Ishikawa (cell line): ENCODE measurements around the gene TRPM3.

Source experiments
- CEBPB ChIP-seq: IDR thresholded peaks from 2 replicates; pipeline ENCODE4 v1.6.1; 2012
- CREB1 ChIP-seq: IDR thresholded peaks from 2 replicates; pipeline ENCODE4 v1.6.1; 2012; ENCODE audit warnings: low read depth
- EGR1 ChIP-seq: IDR thresholded peaks from 2 replicates; pipeline ENCODE4 v1.6.1; 2012
- EP300 ChIP-seq: IDR thresholded peaks from 2 replicates; pipeline ENCODE4 v1.6.1; 2012; ENCODE audit warnings: borderline replicate concordance
- FOXM1 ChIP-seq: IDR thresholded peaks from 2 replicates; pipeline ENCODE4 v1.6.1; 2012; ENCODE audit warnings: low read depth, borderline replicate concordance
- NFIC ChIP-seq: IDR thresholded peaks from 2 replicates; pipeline ENCODE4 v1.6.1; 2012
- RAD21 ChIP-seq: IDR thresholded peaks from 2 replicates; pipeline ENCODE4 v1.6.1; 2012; ENCODE audit warnings: low read depth
- TAF1 ChIP-seq: IDR thresholded peaks from 2 replicates; pipeline ENCODE4 v1.6.1; 2012; ENCODE audit warnings: low read depth, mild to moderate bottlenecking
- TCF12 ChIP-seq: IDR thresholded peaks from 2 replicates; pipeline ENCODE4 v1.6.1; 2012; ENCODE audit warnings: low read depth
- TEAD4 ChIP-seq: IDR thresholded peaks from 2 replicates; pipeline ENCODE4 v1.6.1; 2012
- YY1 ChIP-seq: IDR thresholded peaks from 2 replicates; pipeline ENCODE4 v1.6.1; 2012; ENCODE audit warnings: low read depth
- ZBTB7A ChIP-seq: IDR thresholded peaks from 2 replicates; pipeline ENCODE4 v1.6.1; 2012; ENCODE audit warnings: low read depth
- TF ChIP-seq, protein P1 (sequence below): IDR thresholded peaks from 2 replicates; pipeline ENCODE4 v1.6.1; 2012; ENCODE audit warnings: low read depth, mild to moderate bottlenecking
- TF ChIP-seq, protein P2 (sequence below): IDR thresholded peaks from 2 replicates; pipeline ENCODE4 v1.6.1; 2012
- TF ChIP-seq, protein P3 (sequence below): IDR thresholded peaks from 2 replicates; pipeline ENCODE4 v1.6.1; 2012

Gene TRPM3

DNA sequence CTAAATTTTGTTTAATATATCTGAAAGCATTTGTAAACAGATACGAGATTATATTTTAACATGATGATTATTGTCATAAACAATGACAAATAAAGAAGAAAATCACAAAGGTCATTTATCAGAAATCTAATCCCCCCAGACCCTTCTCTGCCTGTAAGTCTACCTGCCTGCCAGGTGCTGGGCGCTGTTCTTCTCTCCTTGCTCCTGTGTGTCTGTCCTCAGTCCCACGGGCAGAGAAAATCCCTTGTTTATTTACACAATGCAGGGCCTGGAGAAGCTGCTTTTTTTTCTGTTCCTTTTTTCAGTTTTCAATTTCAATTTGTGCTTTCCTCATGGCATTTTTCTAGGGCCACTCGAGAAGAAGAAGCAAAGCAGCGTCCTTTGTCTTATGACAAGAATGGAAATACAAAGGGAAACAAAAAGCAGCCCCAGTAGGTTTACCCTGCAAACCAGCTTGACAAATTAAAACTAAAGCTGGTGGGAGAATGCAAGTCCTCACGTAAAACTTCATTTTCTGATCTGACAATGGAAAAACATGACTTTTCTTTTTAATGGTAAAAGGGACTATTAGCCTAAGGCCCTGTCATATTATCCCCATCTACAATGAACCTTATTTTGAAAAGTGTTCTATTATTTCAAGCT is 424.6 kb downstream of the TRPM3 start:
- TF ChIP-seq CEBPB (no peak), FOXM1 (no peak), TCF12 (no peak), RAD21 (no peak)

DNA sequence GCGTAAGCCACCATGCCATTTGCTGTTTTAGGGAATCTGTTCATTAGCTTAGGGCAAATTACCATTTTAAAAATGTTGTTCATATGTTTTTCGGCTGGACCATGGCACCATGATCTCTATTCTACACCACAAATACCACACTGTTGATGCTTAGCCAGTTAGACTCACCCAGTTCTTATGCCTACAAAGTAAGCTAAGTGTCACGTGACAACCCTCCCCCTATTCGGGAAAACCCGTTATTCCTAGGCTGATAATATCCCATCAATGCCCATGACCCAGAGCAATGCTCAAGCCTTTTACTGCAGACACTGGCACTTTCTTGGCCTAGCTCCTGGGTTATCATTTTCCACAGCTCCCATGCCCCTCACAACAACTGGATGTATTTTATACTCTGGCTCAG is 426.7 kb downstream of the TRPM3 start:
- TF ChIP-seq EGR1 (no peak), FOXM1 (no peak)

DNA sequence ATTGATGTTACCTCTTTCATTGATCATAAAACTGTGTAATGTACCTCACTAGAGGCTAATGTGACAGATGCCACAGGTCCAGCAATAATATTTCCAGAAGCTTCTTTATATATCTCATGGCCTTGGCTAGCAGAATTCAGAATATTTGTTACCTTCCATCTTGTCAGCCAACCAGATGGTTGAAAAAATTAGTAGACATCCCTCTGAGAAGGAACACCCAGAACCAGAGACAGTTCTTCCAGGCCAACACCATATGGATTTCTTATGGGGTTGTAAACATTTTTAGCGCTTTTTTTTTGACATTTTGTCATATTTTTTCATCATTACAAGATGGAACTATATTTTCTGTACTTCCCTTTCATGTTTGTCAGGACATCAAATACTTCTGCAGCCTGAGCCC is 428.2 kb downstream of the TRPM3 start:
- TF ChIP-seq FOXM1 = no peak
- TF ChIP-seq CEBPB = no peak
- no peak for TF ChIP-seq EGR1
- no peak for TF ChIP-seq TEAD4
- TF ChIP-seq, protein P1, sequence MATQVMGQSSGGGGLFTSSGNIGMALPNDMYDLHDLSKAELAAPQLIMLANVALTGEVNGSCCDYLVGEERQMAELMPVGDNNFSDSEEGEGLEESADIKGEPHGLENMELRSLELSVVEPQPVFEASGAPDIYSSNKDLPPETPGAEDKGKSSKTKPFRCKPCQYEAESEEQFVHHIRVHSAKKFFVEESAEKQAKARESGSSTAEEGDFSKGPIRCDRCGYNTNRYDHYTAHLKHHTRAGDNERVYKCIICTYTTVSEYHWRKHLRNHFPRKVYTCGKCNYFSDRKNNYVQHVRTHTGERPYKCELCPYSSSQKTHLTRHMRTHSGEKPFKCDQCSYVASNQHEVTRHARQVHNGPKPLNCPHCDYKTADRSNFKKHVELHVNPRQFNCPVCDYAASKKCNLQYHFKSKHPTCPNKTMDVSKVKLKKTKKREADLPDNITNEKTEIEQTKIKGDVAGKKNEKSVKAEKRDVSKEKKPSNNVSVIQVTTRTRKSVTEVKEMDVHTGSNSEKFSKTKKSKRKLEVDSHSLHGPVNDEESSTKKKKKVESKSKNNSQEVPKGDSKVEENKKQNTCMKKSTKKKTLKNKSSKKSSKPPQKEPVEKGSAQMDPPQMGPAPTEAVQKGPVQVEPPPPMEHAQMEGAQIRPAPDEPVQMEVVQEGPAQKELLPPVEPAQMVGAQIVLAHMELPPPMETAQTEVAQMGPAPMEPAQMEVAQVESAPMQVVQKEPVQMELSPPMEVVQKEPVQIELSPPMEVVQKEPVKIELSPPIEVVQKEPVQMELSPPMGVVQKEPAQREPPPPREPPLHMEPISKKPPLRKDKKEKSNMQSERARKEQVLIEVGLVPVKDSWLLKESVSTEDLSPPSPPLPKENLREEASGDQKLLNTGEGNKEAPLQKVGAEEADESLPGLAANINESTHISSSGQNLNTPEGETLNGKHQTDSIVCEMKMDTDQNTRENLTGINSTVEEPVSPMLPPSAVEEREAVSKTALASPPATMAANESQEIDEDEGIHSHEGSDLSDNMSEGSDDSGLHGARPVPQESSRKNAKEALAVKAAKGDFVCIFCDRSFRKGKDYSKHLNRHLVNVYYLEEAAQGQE = no peak
- no peak for TF ChIP-seq YY1
- TF ChIP-seq, protein P2, sequence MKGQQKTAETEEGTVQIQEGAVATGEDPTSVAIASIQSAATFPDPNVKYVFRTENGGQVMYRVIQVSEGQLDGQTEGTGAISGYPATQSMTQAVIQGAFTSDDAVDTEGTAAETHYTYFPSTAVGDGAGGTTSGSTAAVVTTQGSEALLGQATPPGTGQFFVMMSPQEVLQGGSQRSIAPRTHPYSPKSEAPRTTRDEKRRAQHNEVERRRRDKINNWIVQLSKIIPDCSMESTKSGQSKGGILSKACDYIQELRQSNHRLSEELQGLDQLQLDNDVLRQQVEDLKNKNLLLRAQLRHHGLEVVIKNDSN = no peak
- TF ChIP-seq NFIC = no peak
- TF ChIP-seq CREB1 = no peak
- TF ChIP-seq RAD21 = no peak
- TF ChIP-seq, protein P3, sequence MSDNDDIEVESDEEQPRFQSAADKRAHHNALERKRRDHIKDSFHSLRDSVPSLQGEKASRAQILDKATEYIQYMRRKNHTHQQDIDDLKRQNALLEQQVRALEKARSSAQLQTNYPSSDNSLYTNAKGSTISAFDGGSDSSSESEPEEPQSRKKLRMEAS = no peak

DNA sequence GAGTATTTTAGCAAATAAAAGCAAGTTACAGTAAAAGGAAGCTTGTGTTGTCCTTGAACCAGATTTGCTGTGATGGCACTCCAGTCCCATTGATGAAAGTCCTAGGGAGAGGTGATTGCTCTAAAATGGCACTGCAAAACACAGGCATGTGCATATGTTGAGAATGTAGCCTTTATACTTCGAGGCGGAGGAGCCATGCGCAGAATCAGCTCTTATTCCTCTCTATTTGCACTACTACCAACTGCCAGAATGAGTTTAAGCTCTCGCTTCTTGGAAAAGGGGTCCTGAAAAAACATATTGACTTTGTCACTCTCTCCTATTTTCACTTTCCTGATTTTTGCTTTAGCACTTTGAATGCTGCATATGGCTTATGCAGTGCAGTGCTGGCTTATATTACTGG is 429.0 kb downstream of the TRPM3 start:
- TF ChIP-seq RAD21 (no peak), CREB1 (no peak), EGR1 (no peak), CEBPB (no peak), EP300 (no peak), TAF1 (no peak)
- TF ChIP-seq, protein P2 = no peak
- TF ChIP-seq, protein P1 = no peak

DNA sequence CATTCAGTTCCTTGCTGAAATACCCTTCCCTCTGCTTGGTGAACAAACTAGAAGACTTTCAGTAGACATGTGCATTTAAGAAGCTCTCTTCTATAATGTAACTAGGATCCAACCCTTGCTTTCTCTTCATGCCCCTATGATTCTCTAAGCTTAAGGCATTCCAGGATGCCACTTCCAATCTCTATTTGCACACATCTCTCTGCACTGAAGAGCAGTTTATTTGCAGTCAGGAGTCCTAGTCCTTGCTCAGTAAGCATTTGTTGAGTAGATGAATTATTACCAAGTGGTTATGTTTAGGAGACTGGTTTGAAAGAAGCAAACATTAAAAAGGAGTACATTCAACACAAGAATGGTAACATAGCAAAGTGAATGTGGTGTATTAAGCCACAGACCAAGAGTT is 432.7 kb downstream of the TRPM3 start:
- TF ChIP-seq FOXM1 (no peak), TEAD4 (no peak), YY1 (no peak), EP300 (no peak), RAD21 (no peak), EGR1 (no peak), CEBPB (no peak), ZBTB7A (no peak), NFIC (no peak), TAF1 (no peak), TCF12 (no peak), CREB1 (no peak)
- TF ChIP-seq, protein P2 = no peak
- TF ChIP-seq, protein P1 = no peak
- TF ChIP-seq, protein P3 = no peak
